ENCODE results near the gene LRRC1.

DNA sequence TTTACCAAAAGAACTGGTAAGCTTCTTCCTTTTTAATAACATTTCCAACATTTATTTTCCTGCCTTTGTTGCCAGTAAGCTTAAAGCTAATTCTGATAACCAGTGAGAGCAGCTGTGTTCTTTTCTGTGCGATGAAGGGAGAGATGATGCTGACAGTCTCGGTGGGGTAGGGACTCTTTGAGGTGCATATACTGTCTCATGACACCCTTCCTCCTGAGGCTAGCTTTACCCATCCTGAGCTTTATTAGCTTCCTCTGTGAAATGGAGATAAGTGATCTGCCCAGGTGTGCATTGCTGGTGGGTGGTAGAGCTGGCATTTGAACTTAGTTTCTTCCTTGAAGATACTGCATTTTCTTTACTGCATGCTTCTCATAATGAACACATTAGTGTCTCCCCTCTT is 92.5 kb downstream of the LRRC1 start:
- TF ChIP-seq, protein P1, sequence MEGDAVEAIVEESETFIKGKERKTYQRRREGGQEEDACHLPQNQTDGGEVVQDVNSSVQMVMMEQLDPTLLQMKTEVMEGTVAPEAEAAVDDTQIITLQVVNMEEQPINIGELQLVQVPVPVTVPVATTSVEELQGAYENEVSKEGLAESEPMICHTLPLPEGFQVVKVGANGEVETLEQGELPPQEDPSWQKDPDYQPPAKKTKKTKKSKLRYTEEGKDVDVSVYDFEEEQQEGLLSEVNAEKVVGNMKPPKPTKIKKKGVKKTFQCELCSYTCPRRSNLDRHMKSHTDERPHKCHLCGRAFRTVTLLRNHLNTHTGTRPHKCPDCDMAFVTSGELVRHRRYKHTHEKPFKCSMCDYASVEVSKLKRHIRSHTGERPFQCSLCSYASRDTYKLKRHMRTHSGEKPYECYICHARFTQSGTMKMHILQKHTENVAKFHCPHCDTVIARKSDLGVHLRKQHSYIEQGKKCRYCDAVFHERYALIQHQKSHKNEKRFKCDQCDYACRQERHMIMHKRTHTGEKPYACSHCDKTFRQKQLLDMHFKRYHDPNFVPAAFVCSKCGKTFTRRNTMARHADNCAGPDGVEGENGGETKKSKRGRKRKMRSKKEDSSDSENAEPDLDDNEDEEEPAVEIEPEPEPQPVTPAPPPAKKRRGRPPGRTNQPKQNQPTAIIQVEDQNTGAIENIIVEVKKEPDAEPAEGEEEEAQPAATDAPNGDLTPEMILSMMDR (conservative IDR thresholded peaks at IDR 0.05) = no peak
- TF ChIP-seq ZFX (IDR thresholded peaks at IDR 0.05) = no peak

All from C4-2B (cell line).